WERI-Rb-1 (cell line): Measurements from ENCODE around the gene GMDS.

Experiments used
- DNase-seq: peaks from one replicate; pipeline ENCODE4 v3.0.0-alpha.2; 2020
- H3K27ac ChIP-seq: fragments of 250-450 bp; sonication (Bioruptor Pico); 2 replicates; pipeline ENCODE4 v1.5.1; 2020; ENCODE audit warnings: mild to moderate bottlenecking, moderate library complexity
- H3K27me3 ChIP-seq: fragments of 250-450 bp; sonication (Bioruptor Pico); 2 replicates; pipeline ENCODE4 v1.5.1; 2021; ENCODE audit warnings: mild to moderate bottlenecking, low read depth, moderate library complexity; ENCODE audit not compliant: insufficient read depth, severe bottlenecking
- H3K36me3 ChIP-seq: fragments of 250-450 bp; sonication (Bioruptor Pico); 2 replicates; pipeline ENCODE4 v1.5.1; 2020; ENCODE audit warnings: mild to moderate bottlenecking, moderate library complexity
- H3K4me3 ChIP-seq: 2 replicates; pipeline ENCODE4 v1.5.1; 2011; ENCODE audit warnings: low read depth, mild to moderate bottlenecking, control low read depth, low read length
- H3K9me3 ChIP-seq: fragments of 250-450 bp; sonication (Bioruptor Pico); 2 replicates; pipeline ENCODE4 v1.5.1; 2021; ENCODE audit warnings: mild to moderate bottlenecking, moderate library complexity; ENCODE audit not compliant: severe bottlenecking
- TF ChIP-seq, protein P1 (sequence below): IDR thresholded peaks from 2 replicates; pipeline ENCODE4 v1.5.1; 2011; ENCODE audit warnings: low read depth, mild to moderate bottlenecking, control low read depth, inconsistent platforms, low read length

The GMDS gene

DNA sequence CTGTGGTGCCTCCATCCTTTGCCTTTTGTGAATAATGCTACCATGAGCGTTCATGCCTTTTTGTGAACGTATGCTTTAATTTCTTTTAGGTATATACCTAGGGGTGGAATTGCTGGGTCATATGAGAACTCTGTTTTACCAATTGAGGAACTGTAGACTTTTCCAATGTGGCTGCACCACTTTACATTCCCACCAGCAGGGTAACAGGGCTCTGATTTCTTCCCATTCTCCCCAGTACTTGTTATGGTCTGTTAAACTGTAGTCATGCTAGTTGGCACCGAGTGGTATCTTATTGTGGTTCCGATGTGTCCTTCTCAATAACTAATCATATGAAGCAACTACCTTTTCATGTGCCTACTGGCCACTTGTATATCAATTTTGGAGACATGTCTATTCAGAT lies 312.1 kb downstream of the GMDS start:
- TF ChIP-seq, protein P1, sequence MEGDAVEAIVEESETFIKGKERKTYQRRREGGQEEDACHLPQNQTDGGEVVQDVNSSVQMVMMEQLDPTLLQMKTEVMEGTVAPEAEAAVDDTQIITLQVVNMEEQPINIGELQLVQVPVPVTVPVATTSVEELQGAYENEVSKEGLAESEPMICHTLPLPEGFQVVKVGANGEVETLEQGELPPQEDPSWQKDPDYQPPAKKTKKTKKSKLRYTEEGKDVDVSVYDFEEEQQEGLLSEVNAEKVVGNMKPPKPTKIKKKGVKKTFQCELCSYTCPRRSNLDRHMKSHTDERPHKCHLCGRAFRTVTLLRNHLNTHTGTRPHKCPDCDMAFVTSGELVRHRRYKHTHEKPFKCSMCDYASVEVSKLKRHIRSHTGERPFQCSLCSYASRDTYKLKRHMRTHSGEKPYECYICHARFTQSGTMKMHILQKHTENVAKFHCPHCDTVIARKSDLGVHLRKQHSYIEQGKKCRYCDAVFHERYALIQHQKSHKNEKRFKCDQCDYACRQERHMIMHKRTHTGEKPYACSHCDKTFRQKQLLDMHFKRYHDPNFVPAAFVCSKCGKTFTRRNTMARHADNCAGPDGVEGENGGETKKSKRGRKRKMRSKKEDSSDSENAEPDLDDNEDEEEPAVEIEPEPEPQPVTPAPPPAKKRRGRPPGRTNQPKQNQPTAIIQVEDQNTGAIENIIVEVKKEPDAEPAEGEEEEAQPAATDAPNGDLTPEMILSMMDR, result no peak
- Histone ChIP-seq H3K27ac (no peak overlapping the region), H3K9me3 (no peaks in the 10 kb centered on the region), H3K27me3 (no peaks in the 10 kb centered on the region), H3K36me3 (no peaks in the 10 kb centered on the region), H3K4me3 (no peak overlapping the region)
- DNase-seq, result no peak

GRCh38 chr6:1931817-1932216 lies 313.6 kb downstream of the GMDS start:
- TF ChIP-seq, protein P1, result no peak
- no peak for DNase-seq
- no peaks in the 10 kb centered on the region for H3K27me3 ChIP-seq
- no peak overlapping the region for H3K27ac ChIP-seq
- H3K36me3 ChIP-seq, result no peaks in the 10 kb centered on the region
- H3K9me3 ChIP-seq, result no peaks in the 10 kb centered on the region
- no peak overlapping the region for H3K4me3 ChIP-seq

DNA sequence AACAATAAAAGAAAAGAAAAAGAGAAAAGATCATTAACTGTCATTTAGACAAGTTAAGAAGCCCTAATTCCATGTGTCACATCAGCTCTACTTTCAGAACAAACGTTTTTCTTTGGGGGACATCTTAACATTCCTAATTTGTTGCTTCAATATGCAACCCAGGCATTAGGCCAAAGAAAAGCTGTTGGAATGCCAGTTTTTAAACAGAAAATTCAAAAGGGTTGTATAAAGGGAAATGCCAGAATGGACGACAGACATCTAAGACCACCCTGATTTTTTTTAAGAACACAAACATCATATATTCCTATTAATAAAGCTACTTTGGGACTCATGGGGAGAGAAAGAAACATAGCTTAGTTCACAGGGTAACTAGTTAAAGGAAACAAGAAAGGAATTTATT lies 315.0 kb downstream of the GMDS start:
- Histone ChIP-seq H3K9me3 (no peaks in the 10 kb centered on the region), H3K27ac (no peak overlapping the region), H3K4me3 (no peak overlapping the region), H3K27me3 (no peaks in the 10 kb centered on the region), H3K36me3 (no peaks in the 10 kb centered on the region)
- no peak for DNase-seq
- TF ChIP-seq, protein P1, result no peak

GRCh38 chr6:1929931-1930330 lies 315.5 kb downstream of the GMDS start:
- TF ChIP-seq, protein P1, result no peak
- Histone ChIP-seq H3K27ac (no peak overlapping the region), H3K36me3 (no peaks in the 10 kb centered on the region), H3K4me3 (no peak overlapping the region), H3K27me3 (no peaks in the 10 kb centered on the region), H3K9me3 (no peaks in the 10 kb centered on the region)
- no peak for DNase-seq

- Histone ChIP-seq H3K27ac (no peak overlapping the region), H3K36me3 (no peaks in the 10 kb centered on the region), H3K4me3 (no peak overlapping the region), H3K27me3 (no peaks in the 10 kb centered on the region), H3K9me3 (no peaks in the 10 kb centered on the region)
- DNase-seq, result no peak
- TF ChIP-seq, protein P1, result no peak
Measured at GRCh38 chr6:1925743-1926430, 319.5 kb downstream of the GMDS start.

GRCh38 chr6:1923449-1923848 lies 322.0 kb downstream of the GMDS start:
- no peak overlapping the region for H3K27ac ChIP-seq
- H3K9me3 ChIP-seq, result no peaks in the 10 kb centered on the region
- TF ChIP-seq, protein P1, result no peak
- DNase-seq, result no peak
- H3K27me3 ChIP-seq, result no peaks in the 10 kb centered on the region
- H3K36me3 ChIP-seq, result no peaks in the 10 kb centered on the region
- H3K4me3 ChIP-seq, result no peak overlapping the region
